Breast epithelium (tissue), 3 donors: Measurements from ENCODE around the gene ASPRV1.

Experiments used
- CTCF ChIP-seq, 3 donors: fragments of 450-650 bp; IDR thresholded peaks; one replicate each; pipeline ENCODE4 v1.5.1; 2016 to 2017; ENCODE audit warnings: antibody characterized with exemption in 3 of 3, mild to moderate bottlenecking in 3 of 3, moderate library complexity in 3 of 3
- POLR2A ChIP-seq: fragments of 450-650 bp; IDR thresholded peaks from one replicate; pipeline ENCODE4 v1.6.1; 2016; ENCODE audit warnings: antibody characterized with exemption, mild to moderate bottlenecking, moderate library complexity
- POLR2AphosphoS5 ChIP-seq, 3 donors: sonication (generic); formaldehyde crosslinking; IDR thresholded peaks; one replicate each; pipeline ENCODE4 v1.6.1; 2017; ENCODE audit warnings: antibody characterized with exemption in 3 of 3

- no peak for TF ChIP-seq POLR2AphosphoS5 (IDR thresholded peaks at IDR 0.05)
- TF ChIP-seq CTCF (IDR thresholded peaks at IDR 0.05): no peak
- no peak for TF ChIP-seq POLR2A
Measured at GRCh38 chr2:69975136-69975852, 13.9 kb upstream of the ASPRV1 start.
